GM12878 (cell line): Measurements from ENCODE around the gene CASP3. TPM values are rescaled to one million over a fixed set of nuclear protein-coding genes. Genes with fewer than 3 reads are reported as not detected.

ENCODE experiments used
- ATAC-seq: fragments of 200-7000 bp; cut with Tn5 transposase; 3 replicates; pipeline ENCODE4 v1.9.1; 2020; ENCODE audit warnings: mild to moderate bottlenecking, moderate library complexity
- BruUV-seq: library from RNA; stranded (reverse); fragments of 400-500 nt; replicated peaks from 2 replicates; lab custom pipeline; 2021; lab: Mats Ljungman, UMichigan
- CTCF ChIA-PET: fragments of 300-600 bp; sonication (Branson Sonifier 250); formaldehyde crosslinking; extraction: SDS; loops from one replicate; lab custom pipeline; 2021; ENCODE audit warnings: inconsistent platforms; lab: Yijun Ruan, JAX
- POLR2A ChIA-PET: fragments of 350-600 bp; formaldehyde crosslinking; extraction: SDS; loops from one replicate; lab custom pipeline; 2021; ENCODE audit warnings: inconsistent platforms; lab: Charles Lee
- RAD21 ChIA-PET: fragments of 300-600 bp; sonication (Branson Sonifier 250); formaldehyde crosslinking; loops from one replicate; lab custom pipeline; 2023; ENCODE audit warnings: antibody characterized with exemption; ENCODE audit not compliant: unreplicated experiment; lab: Charles Lee
- SMC1A ChIA-PET: fragments of 300-600 bp; sonication (Branson Sonifier 250); formaldehyde crosslinking; loops from one replicate; lab custom pipeline; 2023; ENCODE audit not compliant: unreplicated experiment, uncharacterized antibody; lab: Charles Lee
- DNase-seq: peaks from one replicate; pipeline ENCODE4 v3.0.0-alpha.2; 2011; ENCODE audit warnings: low read depth, low spot score
- FAIRE-seq: peaks from 3 replicates; lab custom pipeline; 2011; peaks lifted over from hg19 to GRCh38; lab: Jason Lieb, UNC
- H2AFZ ChIP-seq: 2 replicates; pipeline ENCODE4 v1.6.0; 2011; ENCODE audit warnings: low read depth, low read length, control low read depth; ENCODE audit not compliant: control insufficient read depth
- H3K27ac ChIP-seq: 2 replicates; pipeline ENCODE4 v1.5.1; 2011; ENCODE audit warnings: control low read depth; ENCODE audit not compliant: control insufficient read depth, insufficient read depth
- H3K27me3 ChIP-seq, 2 experiments: replicated peaks in 1 of 2; 2 replicates each; pipeline versions ENCODE4 v1.6.0 to v1.6.1; 2011; ENCODE audit warnings: low read length in 1 of 2; ENCODE audit not compliant: control insufficient read depth in 2 of 2, insufficient read depth in 2 of 2
- H3K36me3 ChIP-seq, 2 experiments: 2 replicates each; pipeline ENCODE4 v1.5.1; 2011; ENCODE audit warnings: low read length in 1 of 2; ENCODE audit not compliant: control insufficient read depth in 2 of 2, insufficient read depth in 2 of 2
- H3K4me1 ChIP-seq: 2 replicates; pipeline ENCODE4 v1.6.1; 2011; ENCODE audit warnings: mild to moderate bottlenecking, low read length, moderate library complexity, mixed read lengths; ENCODE audit not compliant: control insufficient read depth, insufficient read depth
- H3K4me2 ChIP-seq: 2 replicates; pipeline ENCODE4 v1.6.0; 2011; ENCODE audit warnings: control low read depth; ENCODE audit not compliant: control insufficient read depth, insufficient read depth
- H3K4me3 ChIP-seq: fragments of 200-600 bp; sonication (generic); 2 replicates; pipeline ENCODE4 v1.5.1; 2016
- H3K79me2 ChIP-seq: 2 replicates; pipeline ENCODE4 v1.6.0; 2011; ENCODE audit warnings: low read length; ENCODE audit not compliant: control insufficient read depth, insufficient read depth
- H3K9ac ChIP-seq: 2 replicates; pipeline ENCODE4 v1.8.0; 2011; ENCODE audit warnings: low read length, control low read depth, mixed read lengths; ENCODE audit not compliant: control insufficient read depth, insufficient read depth
- H3K9me3 ChIP-seq: replicated peaks from 3 replicates; pipeline ENCODE4 v1.5.1; 2011; ENCODE audit warnings: mild to moderate bottlenecking, low read length; ENCODE audit not compliant: control insufficient read depth, insufficient read depth
- H4K20me1 ChIP-seq: 2 replicates; pipeline ENCODE4 v1.6.0; 2011; ENCODE audit not compliant: control insufficient read depth, insufficient read depth
- BCL3 ChIP-seq: IDR thresholded peaks from 2 replicates; pipeline ENCODE4 v1.6.1; 2011; ENCODE audit warnings: borderline replicate concordance, low read depth, mild to moderate bottlenecking, moderate library complexity, low read length; ENCODE audit not compliant: insufficient read depth, poor library complexity, severe bottlenecking
- CREB1 ChIP-seq: IDR thresholded peaks from 2 replicates; pipeline ENCODE4 v1.6.1; 2012; ENCODE audit warnings: low read depth, mild to moderate bottlenecking, inconsistent platforms
- ELK1 ChIP-seq: IDR thresholded peaks from 2 replicates; pipeline ENCODE4 v1.6.1; 2012; ENCODE audit warnings: low read depth, low read length, improper control_type of control experiment
- FOXM1 ChIP-seq: IDR thresholded peaks from 2 replicates; pipeline ENCODE4 v1.6.1; 2012; ENCODE audit warnings: low read depth, mild to moderate bottlenecking, inconsistent platforms, low read length, moderate library complexity
- HDAC6 ChIP-seq: fragments of 200-600 bp; sonication (generic); IDR thresholded peaks from one replicate; pipeline ENCODE4 v1.8.0; 2017; ENCODE audit warnings: antibody characterized with exemption; ENCODE audit not compliant: unreplicated experiment
- NR2C2 ChIP-seq: IDR thresholded peaks from 2 replicates; pipeline ENCODE4 v1.6.1; 2011; ENCODE audit warnings: borderline replicate concordance, low read depth; ENCODE audit not compliant: control insufficient read depth, insufficient read length
- PKNOX1 ChIP-seq: fragments of 450-650 bp; IDR thresholded peaks from 2 replicates; pipeline ENCODE4 v1.6.1; 2016; ENCODE audit warnings: mild to moderate bottlenecking
- RB1 ChIP-seq: fragments of 450-650 bp; formaldehyde crosslinking; IDR thresholded peaks from 2 replicates; pipeline ENCODE4 v1.6.1; 2017; ENCODE audit warnings: mild to moderate bottlenecking, borderline replicate concordance
- RFX5 ChIP-seq: IDR thresholded peaks from 2 replicates; pipeline ENCODE4 v1.6.1; 2011; ENCODE audit warnings: low read depth, low read length, improper control_type of control experiment
- TAF1 ChIP-seq: IDR thresholded peaks from 2 replicates; pipeline ENCODE4 v1.6.1; 2011; ENCODE audit warnings: mild to moderate bottlenecking, low read depth, low read length, borderline replicate concordance
- TBL1XR1 ChIP-seq: IDR thresholded peaks from 2 replicates; pipeline ENCODE4 v1.6.1; 2012; ENCODE audit warnings: low read depth, low read length, improper control_type of control experiment
- ZNF384 ChIP-seq: IDR thresholded peaks from 2 replicates; pipeline ENCODE4 v1.6.1; 2012; ENCODE audit warnings: low read depth, mild to moderate bottlenecking, low read length, improper control_type of control experiment, borderline replicate concordance
- ZNF592 ChIP-seq: fragments of 450-650 bp; IDR thresholded peaks from 2 replicates; pipeline ENCODE4 v1.6.1; 2017; ENCODE audit warnings: mild to moderate bottlenecking, moderate library complexity
- WGBS: methylation state at CpG from one replicate; pipeline ENCODE4 v1.1.6; 2016; ENCODE audit warnings: low lambda C conversion rate; ENCODE audit not compliant: insufficient replicate concordance, insufficient coverage; ENCODE audit errors: missing lambda C conversion rate; 5-methylcytosine and 5-hydroxymethylcytosine counted together
- in situ Hi-C: fragments of 300-500 bp; cut with MboI; formaldehyde crosslinking; loops from 9 replicates; pipeline ENCODE4 v1.14.3; 2018; ENCODE audit warnings: mixed read lengths
- intact Hi-C: fragments of 100-400 bp; cut with micrococcal nuclease; formaldehyde crosslinking; loops from one replicate; pipeline ENCODE4 v1.14.2; 2022; ENCODE audit not compliant: unreplicated experiment
- polyA plus RNA-seq, 11 experiments: library from polyadenylated mRNA; depleted of rRNA in 4 of 11; unstranded in 6 of 11; stranded (reverse) in 5 of 11; fragments of >200 nt; fragmentation: Nextera tagmentation in 4 of 11; fragmentation: Illumina TruSeq in 1 of 11; extraction: Ambion mirVana in 4 of 11; extraction: Trizol in 1 of 11; gene quantifications; 1 replicate in 1 of 11; 2 replicates in 10 of 11; pipeline versions ENCODE4 v1.2.1 to v1.2.3, GENCODE V29; 2011 to 2016; ENCODE audit warnings: inconsistent platforms in 2 of 11, missing spikeins in 2 of 11, low read depth in 1 of 11
- total RNA-seq, 4 experiments: library from RNA; depleted of rRNA in 3 of 4; stranded (reverse); fragments of >200 nt in 3 of 4; fragmentation: Illumina TruSeq in 1 of 4; extraction: Trizol in 1 of 4; gene quantifications; 2 replicates each; pipeline versions ENCODE4 v1.2.1 to v1.2.3, GENCODE V29; 2013 to 2021

CASP3 gene
- total and polyA plus RNA-seq, 10 of the 15 experiments (the other 5 are each of a cell fraction or from before 2014, with no cell fraction given) = 50.0 to 194 (median 74.4) TPM

- H3K9ac ChIP-seq = no peak overlapping the region
- 5% methylated on average over 12 of the region's 12 CpGs for WGBS
- FAIRE-seq = peak; percentile 86
- peak overlapping the region; percentile 41; the same call in 1 of the 2 replicates for H3K4me3 ChIP-seq
- peak; percentile 89 for ATAC-seq
- no TSS peak for BruUV-seq
- H3K36me3 ChIP-seq = no peaks in the 10 kb centered on the region
- peaks cover 10% of the 10 kb centered on the region for H3K4me1 ChIP-seq
- no peaks in the 10 kb centered on the region for H3K79me2 ChIP-seq
- intact Hi-C loops = no loop called here
- peak overlapping the region; percentile 53 for H2AFZ ChIP-seq
- peak; percentile 38 for DNase-seq
- H3K4me2 ChIP-seq = peak overlapping the region; percentile 39
- H4K20me1 ChIP-seq = no peaks in the 10 kb centered on the region
- peak overlapping the region; percentile 34 for H3K27ac ChIP-seq
- in situ Hi-C loops = no loop called here
- POLR2A ChIA-PET = interaction anchor here (0.7 to 1.2 kb wide), 5 partner anchors 19 to 46 kb away, joined by 3 to 7 read pairs (median 4); partner anchors contain the start of genes CASP3 and PRIMPOL
- RAD21 ChIA-PET = interaction anchor here (0.6 to 3.0 kb wide), 14 partner anchors 17 to 353 kb away, joined by 3 to 17 read pairs (median 3); no protein-coding TSS in a partner anchor
- H3K27me3 ChIP-seq = no peaks in the 10 kb centered on the region
- SMC1A ChIA-PET = interaction anchor here (0.5 to 2.0 kb wide), 12 partner anchors 17 to 188 kb away, joined by 3 to 5 read pairs (median 3); no protein-coding TSS in a partner anchor
- peaks cover 8% of the 10 kb centered on the region; the same call in 2 of the 3 replicates for H3K9me3 ChIP-seq
- CTCF ChIA-PET = interaction anchor here (1.1 to 2.6 kb wide), 4 partner anchors 18 to 352 kb away, joined by 3 to 10 read pairs (median 4); partner anchors contain the start of gene CENPU
- TF ChIP-seq NR2C2 (no peak), ZNF592 (no peak), RB1 (no peak), HDAC6 (no peak), CREB1 (no peak), FOXM1 (no peak), RFX5 (no peak), TAF1 (no peak), PKNOX1 (no peak), ELK1 (no peak), ZNF384 (no peak), BCL3 (no peak), TBL1XR1 (no peak)
These were observed 32.4 kb downstream of the CASP3 start for GRCh38 chr4:184616633-184617551.
